ENCODE data around the gene ANKRD63. TPM values are rescaled to one million over a fixed set of nuclear protein-coding genes. Genes with fewer than 3 reads are reported as not detected.

ANKRD63 gene
- total and polyA plus RNA-seq, 2 of the 13 experiments (the other 11 are each of a cell fraction or from before 2014, with no cell fraction given): not detected

GRCh38 chr15:40305281-40305680, 22.4 kb upstream of the ANKRD63 start:
- intact Hi-C loops (cut with micrococcal nuclease; ENCODE audit: unreplicated experiment) (no loop called here), in situ Hi-C loops (cut with HindIII; ENCODE audit: extremely low pct_ligation_motif_present, low pct_unique_long_range_greater_than_20kb) (no loop called here)
- H3K79me2 ChIP-seq (ENCODE audit: insufficient read depth, low read length): no peaks in the 10 kb centered on the region
- no peak for DNase-seq (ENCODE audit: low spot score)
- no TSS peak for BruUV-seq (replicated peaks)
- H3K27ac ChIP-seq (ENCODE audit: extremely low read length, insufficient read depth, low read length): no peak overlapping the region
- ChIA-PET CTCF (ENCODE audit: low intra/inter-chr PET ratio, low total read pairs) (no interaction called here), POLR2A (no interaction called here)
- WGBS (ENCODE audit: low lambda C conversion rate): 5% methylated on average over 4 of the region's 4 CpGs
- H3K36me3 ChIP-seq (replicated peaks in 1 of 2; ENCODE audit: control insufficient read depth in 1 of 2, insufficient read depth in 2 of 2, low read length in 2 of 2): no peaks in the 10 kb centered on the region
- no peak for TF ChIP-seq SUZ12 (IDR thresholded peaks at IDR 0.05; ENCODE audit: low read depth, low read length)
- TF ChIP-seq HOXA3 (CRISPR knock-in tag; IDR thresholded peaks at IDR 0.05): no peak
- TF ChIP-seq FOXK2 (IDR thresholded peaks at IDR 0.05): no peak
- TF ChIP-seq ZNF121 (CRISPR knock-in tag; IDR thresholded peaks at IDR 0.05): no peak
- no peak for TF ChIP-seq AKAP8 (CRISPR knock-in tag; IDR thresholded peaks at IDR 0.05)
- no peak for TF ChIP-seq SIX1 (CRISPR knock-in tag; IDR thresholded peaks at IDR 0.05; ENCODE audit: borderline replicate concordance)
- no peak for TF ChIP-seq SRSF1 (optimal IDR thresholded peaks at IDR 0.05; ENCODE audit: low read depth, low read length)
- TF ChIP-seq HOXD1 (CRISPR knock-in tag; IDR thresholded peaks at IDR 0.05): no peak
- TF ChIP-seq HHEX (CRISPR knock-in tag; IDR thresholded peaks at IDR 0.05): no peak
- no peak for TF ChIP-seq HDAC6 (IDR thresholded peaks at IDR 0.05; ENCODE audit: low read depth, low read length)
- FAIRE-seq: no peak
- H3K9ac ChIP-seq (ENCODE audit: insufficient read depth, low read depth, low read length): no peak overlapping the region
- no peak overlapping the region for H3K4me3 ChIP-seq (replicated peaks in 1 of 3; ENCODE audit: insufficient read depth in 1 of 3, low read depth in 2 of 3, low read length in 3 of 3)
- H3K9me3 ChIP-seq (ENCODE audit: low read length): no peaks in the 10 kb centered on the region
- no peak overlapping the region for H2AFZ ChIP-seq (ENCODE audit: low read length)
- H3K27me3 ChIP-seq (ENCODE audit: control insufficient read depth in 1 of 2, insufficient read depth in 2 of 2, low read length in 2 of 2): peaks cover 7 to 60% of the 10 kb centered on the region in 2 experiments
- H3K4me1 ChIP-seq (ENCODE audit: insufficient read depth, low read length): no peaks in the 10 kb centered on the region
- no peaks in the 10 kb centered on the region for H4K20me1 ChIP-seq (ENCODE audit: insufficient read depth, low read length)
- no peak for ATAC-seq
- H3K4me2 ChIP-seq (ENCODE audit: low read depth, low read length): no peak overlapping the region

- peaks cover 7 to 65% of the 10 kb centered on the region in 2 experiments for H3K27me3 ChIP-seq (ENCODE audit: control insufficient read depth in 1 of 2, insufficient read depth in 2 of 2, low read length in 2 of 2)
- no peak for DNase-seq (ENCODE audit: low spot score)
Observed at GRCh38 chr15:40303576-40303975, 20.7 kb upstream of the ANKRD63 start.

More at GRCh38 chr15:40303576-40303975, 20.7 kb upstream of the ANKRD63 start:
- H4K20me1 ChIP-seq (ENCODE audit: insufficient read depth, low read length): no peaks in the 10 kb centered on the region
- ATAC-seq (no peak), FAIRE-seq (no peak)
- no TSS peak for BruUV-seq (replicated peaks)
- ChIA-PET POLR2A (no interaction called here), CTCF (ENCODE audit: low intra/inter-chr PET ratio, low total read pairs) (no interaction called here)
- H3K79me2 ChIP-seq (ENCODE audit: insufficient read depth, low read length): no peaks in the 10 kb centered on the region
- no peak overlapping the region for H3K27ac ChIP-seq (ENCODE audit: extremely low read length, insufficient read depth, low read length)
- no peak overlapping the region for H3K9ac ChIP-seq (ENCODE audit: insufficient read depth, low read depth, low read length)
- H2AFZ ChIP-seq (ENCODE audit: low read length): no peak overlapping the region
- no peaks in the 10 kb centered on the region for H3K36me3 ChIP-seq (replicated peaks in 1 of 2; ENCODE audit: control insufficient read depth in 1 of 2, insufficient read depth in 2 of 2, low read length in 2 of 2)
- no peaks in the 10 kb centered on the region for H3K9me3 ChIP-seq (ENCODE audit: low read length)
- no peak overlapping the region for H3K4me3 ChIP-seq (replicated peaks in 1 of 3; ENCODE audit: insufficient read depth in 1 of 3, low read depth in 2 of 3, low read length in 3 of 3)
- no peaks in the 10 kb centered on the region for H3K4me1 ChIP-seq (ENCODE audit: insufficient read depth, low read length)
- H3K4me2 ChIP-seq (ENCODE audit: low read depth, low read length): no peak overlapping the region
- WGBS (ENCODE audit: low lambda C conversion rate): 0% methylated on average over 2 of the region's 2 CpGs
- intact Hi-C loops (cut with micrococcal nuclease; ENCODE audit: unreplicated experiment): no loop called here
- no peak for TF ChIP-seq GPBP1L1 (CRISPR knock-in tag; IDR thresholded peaks at IDR 0.05)
- no peak for TF ChIP-seq MIER3 (CRISPR knock-in tag; IDR thresholded peaks at IDR 0.05; ENCODE audit: borderline replicate concordance)
- TF ChIP-seq ZBTB38 (CRISPR knock-in tag; IDR thresholded peaks at IDR 0.05): no peak
- TF ChIP-seq FOSL1 (CRISPR knock-in tag; IDR thresholded peaks at IDR 0.05; ENCODE audit: borderline replicate concordance): no peak
- TF ChIP-seq NKX3-1 (CRISPR knock-in tag; IDR thresholded peaks at IDR 0.05): no peak
- no peak for TF ChIP-seq ZNF501 (CRISPR knock-in tag; IDR thresholded peaks at IDR 0.05)
- in situ Hi-C loops (cut with HindIII; ENCODE audit: extremely low pct_ligation_motif_present, low pct_unique_long_range_greater_than_20kb): no loop called here
